ENCODE results near the gene INS.

INS gene

GRCh38 chr11:2128511-2129307 lies 32.3 kb downstream of the INS start:
- no peak for TF ChIP-seq CTCF (IDR thresholded peaks at IDR 0.05; ENCODE audit: insufficient read depth, low read length)
- TF ChIP-seq GABPA (IDR thresholded peaks at IDR 0.05; ENCODE audit: low read depth) = no peak
- no peak for TF ChIP-seq POLR2AphosphoS5 (IDR thresholded peaks at IDR 0.05; ENCODE audit: low read depth)
- no peak for TF ChIP-seq REST (IDR thresholded peaks at IDR 0.05; ENCODE audit: insufficient replicate concordance, low read depth)
- TF ChIP-seq SPI1 (IDR thresholded peaks at IDR 0.05; ENCODE audit: borderline replicate concordance, low read depth) = no peak
- DNase-seq (ENCODE audit: low read depth in 1 of 2, low spot score in 1 of 2) = no peak
- no peak overlapping the region for H3K4me3 ChIP-seq (replicated peaks; ENCODE audit: insufficient read depth, low read length)
- peaks cover 14% of the 10 kb centered on the region for H3K27me3 ChIP-seq (ENCODE audit: insufficient read depth, poor library complexity, severe bottlenecking)
- no peak overlapping the region for H3K27ac ChIP-seq (replicated peaks)

DNA sequence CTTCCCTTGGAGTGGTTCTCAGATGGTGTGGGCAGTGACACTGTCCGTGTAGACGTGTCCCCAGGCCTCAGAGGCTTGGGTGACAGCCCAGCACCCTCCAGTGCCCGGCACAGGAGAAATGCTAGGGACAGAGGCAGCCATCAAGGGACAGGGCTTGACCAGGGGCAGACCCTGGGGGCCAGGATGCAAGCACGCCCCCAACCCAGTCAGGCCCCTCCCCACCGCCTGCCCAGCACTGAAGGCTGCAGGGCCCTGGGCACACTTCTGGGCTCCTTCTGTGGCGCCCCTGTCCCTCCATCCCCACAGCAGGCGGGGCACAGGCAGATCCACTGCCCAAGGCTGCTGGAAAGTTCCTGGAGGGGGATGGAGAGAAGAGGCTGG lies 32.9 kb downstream of the INS start:
- Histone ChIP-seq H3K27me3 (ENCODE audit: insufficient read depth, poor library complexity, severe bottlenecking) (peaks cover 8% of the 10 kb centered on the region), H3K4me3 (replicated peaks; ENCODE audit: insufficient read depth, low read length) (no peak overlapping the region), H3K27ac (replicated peaks) (no peak overlapping the region)
- no peak for DNase-seq (ENCODE audit: low read depth in 1 of 2, low spot score in 1 of 2)
- TF ChIP-seq GABPA (IDR thresholded peaks at IDR 0.05; ENCODE audit: low read depth) = no peak
- no peak for TF ChIP-seq REST (IDR thresholded peaks at IDR 0.05; ENCODE audit: insufficient replicate concordance, low read depth)
- TF ChIP-seq CTCF (IDR thresholded peaks at IDR 0.05; ENCODE audit: insufficient read depth, low read length) = no peak
- no peak for TF ChIP-seq POLR2AphosphoS5 (IDR thresholded peaks at IDR 0.05; ENCODE audit: low read depth)
- TF ChIP-seq SPI1 (IDR thresholded peaks at IDR 0.05; ENCODE audit: borderline replicate concordance, low read depth) = no peak

DNA sequence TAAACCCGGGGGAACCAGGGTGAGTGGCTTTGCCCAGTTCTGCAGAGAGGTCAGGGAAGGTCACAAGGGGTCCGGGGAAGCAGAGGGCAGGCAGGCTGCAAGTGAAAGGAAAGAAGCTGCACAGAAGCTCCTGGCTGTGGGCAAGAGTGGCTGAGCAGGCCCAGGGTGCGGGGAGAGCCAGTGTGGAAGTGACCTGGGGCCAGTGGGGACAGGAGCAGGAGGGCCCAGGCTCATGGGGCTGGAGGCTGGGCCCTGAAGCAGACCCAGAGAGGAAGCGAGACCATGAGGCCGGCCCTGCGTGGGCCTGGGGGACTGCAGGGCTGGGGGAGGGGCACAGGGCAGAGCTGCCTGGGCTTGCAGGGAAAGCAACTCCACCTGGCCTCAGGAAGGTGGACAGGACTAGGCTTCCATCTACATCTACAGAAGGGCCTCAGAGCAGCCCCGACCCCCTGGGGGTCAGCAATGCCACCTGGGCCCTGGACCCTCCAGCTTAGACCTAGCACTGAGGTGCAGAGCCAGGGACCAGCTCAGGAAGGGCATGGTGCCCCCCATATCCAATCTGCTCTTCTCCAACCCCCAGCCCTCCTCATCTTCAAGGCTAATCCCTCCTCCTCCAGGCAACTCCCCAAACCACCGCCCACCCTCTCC lies 33.4 kb downstream of the INS start:
- TF ChIP-seq POLR2AphosphoS5 (IDR thresholded peaks at IDR 0.05; ENCODE audit: low read depth) (no peak), GABPA (IDR thresholded peaks at IDR 0.05; ENCODE audit: low read depth) (no peak), REST (IDR thresholded peaks at IDR 0.05; ENCODE audit: insufficient replicate concordance, low read depth) (no peak), SPI1 (IDR thresholded peaks at IDR 0.05; ENCODE audit: borderline replicate concordance, low read depth) (no peak), CTCF (IDR thresholded peaks at IDR 0.05; ENCODE audit: insufficient read depth, low read length) (no peak)
- Histone ChIP-seq H3K27ac (replicated peaks) (no peak overlapping the region), H3K4me3 (replicated peaks; ENCODE audit: insufficient read depth, low read length) (no peak overlapping the region), H3K27me3 (ENCODE audit: insufficient read depth, poor library complexity, severe bottlenecking) (peaks cover 3% of the 10 kb centered on the region)
- DNase-seq (ENCODE audit: low read depth in 1 of 2, low spot score in 1 of 2) = no peak
